WTC11 (cell line): Measurements from ENCODE around the gene KLK13.

Source experiments
- CTCF ChIP-seq: fragments of 200-600 bp; IDR thresholded peaks from 2 replicates; pipeline ENCODE4 v1.8.0; 2022; ENCODE audit warnings: antibody characterized with exemption
- ESRRA ChIP-seq: sonication (generic); formaldehyde crosslinking; IDR thresholded peaks from 2 replicates; pipeline ENCODE4 v1.8.1; 2022; ENCODE audit warnings: mild to moderate bottlenecking, missing genetic modification reagents, borderline replicate concordance
- MXD4 ChIP-seq: fragments of 250-450 bp; sonication (Bioruptor Pico); IDR thresholded peaks from 2 replicates; pipeline ENCODE4 v1.8.0; 2021; ENCODE audit warnings: mild to moderate bottlenecking, moderate library complexity, borderline replicate concordance
- NFYB ChIP-seq: sonication (generic); formaldehyde crosslinking; conservative IDR thresholded peaks from 2 replicates; pipeline ENCODE4 v1.8.0; 2022; ENCODE audit warnings: low read depth, missing genetic modification reagents

DNA sequence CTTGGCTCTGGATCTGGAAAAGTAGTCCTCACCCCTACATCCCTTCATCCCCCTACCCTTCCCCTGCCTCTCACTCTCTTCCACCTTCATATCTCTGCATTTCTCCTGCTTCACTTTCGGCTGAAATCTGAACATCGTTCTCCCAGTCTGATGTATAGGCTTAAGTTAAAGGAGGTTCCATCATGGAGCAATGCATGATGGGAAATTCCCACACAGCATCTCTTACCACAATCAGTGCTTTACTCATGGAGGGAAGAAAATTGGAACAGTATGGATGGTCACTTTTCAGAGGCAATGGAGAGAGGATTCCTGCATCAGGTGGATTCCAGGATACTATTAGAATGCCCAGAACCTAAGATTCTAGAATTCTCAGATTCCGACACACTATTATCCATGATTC is 57.4 kb downstream of the KLK13 start:
- TF ChIP-seq MXD4 (CRISPR knock-in tag) (no peak), CTCF (no peak), ESRRA (CRISPR knock-in tag) (no peak), NFYB (no peak)
